Liver (tissue), 9 donors: ENCODE results near the gene PRPF31. TPM values are rescaled to one million over a fixed set of nuclear protein-coding genes. Genes with fewer than 3 reads are reported as not detected.

Source experiments
- DNase-seq: peaks from one replicate; pipeline ENCODE4 v3.0.0-alpha.2; 2017; ENCODE audit warnings: low spot score
- H3K27ac ChIP-seq, 2 donors: one replicate each; pipeline ENCODE4 v1.7.0; 2013; ENCODE audit warnings: inconsistent platforms in 2 of 2, low read length in 2 of 2, control low read depth in 1 of 2, low read depth in 1 of 2, mild to moderate bottlenecking in 1 of 2
- H3K27me3 ChIP-seq, 4 donors: one replicate each; pipeline versions ENCODE4 v1.6.1 to v1.7.0; 2013; ENCODE audit warnings: low read length in 3 of 4, inconsistent platforms in 1 of 4, mild to moderate bottlenecking in 1 of 4, moderate library complexity in 1 of 4; ENCODE audit not compliant: control insufficient read depth in 4 of 4, insufficient read depth in 4 of 4
- H3K36me3 ChIP-seq, 4 donors: one replicate each; pipeline versions ENCODE4 v1.6.1 to v1.7.0; 2013; ENCODE audit warnings: low read length in 3 of 4, mild to moderate bottlenecking in 3 of 4, low read depth in 1 of 4, moderate library complexity in 1 of 4; ENCODE audit not compliant: control insufficient read depth in 4 of 4, insufficient read depth in 3 of 4
- H3K4me1 ChIP-seq, 4 donors: one replicate each; pipeline versions ENCODE4 v1.6.1 to v1.7.0; 2013; ENCODE audit warnings: low read length in 3 of 4, mild to moderate bottlenecking in 3 of 4, moderate library complexity in 1 of 4; ENCODE audit not compliant: control insufficient read depth in 4 of 4, insufficient read depth in 4 of 4
- H3K4me3 ChIP-seq, 3 donors: one replicate each; pipeline versions ENCODE4 v1.6.1 to v1.7.0; 2013; ENCODE audit warnings: low read length in 3 of 3, control low read depth in 1 of 3, low read depth in 1 of 3, mild to moderate bottlenecking in 1 of 3
- H3K9ac ChIP-seq, 2 donors: one replicate each; pipeline ENCODE4 v1.7.0; 2013; ENCODE audit warnings: low read length in 2 of 2, mild to moderate bottlenecking in 2 of 2, moderate library complexity in 2 of 2, control low read depth in 1 of 2, low read depth in 1 of 2
- H3K9me3 ChIP-seq, 4 donors: one replicate each; pipeline versions ENCODE4 v1.6.1 to v1.7.0; 2013; ENCODE audit warnings: low read length in 3 of 4; ENCODE audit not compliant: control insufficient read depth in 4 of 4
- EGR1 ChIP-seq, 2 donors: IDR thresholded peaks; 2 replicates each; pipeline ENCODE4 v1.6.1; 2016 to 2018; ENCODE audit warnings: antibody characterized with exemption in 2 of 2, low read depth in 2 of 2
- FOXA2 ChIP-seq: IDR thresholded peaks from 2 replicates; pipeline ENCODE4 v1.6.1; 2016; ENCODE audit warnings: antibody characterized with exemption
- GABPA ChIP-seq, 2 donors: IDR thresholded peaks in 1 of 2; conservative IDR thresholded peaks in 1 of 2; 2 replicates each; pipeline ENCODE4 v1.6.1; 2016; ENCODE audit warnings: antibody characterized with exemption in 2 of 2, mild to moderate bottlenecking in 1 of 2, moderate library complexity in 1 of 2
- HNF4A ChIP-seq, 2 donors: conservative IDR thresholded peaks; 2 replicates each; pipeline ENCODE4 v1.6.1; 2016; ENCODE audit warnings: antibody characterized with exemption in 2 of 2, mild to moderate bottlenecking in 2 of 2
- JUND ChIP-seq, 2 donors: IDR thresholded peaks; 2 replicates each; pipeline ENCODE4 v1.6.1; 2016; ENCODE audit warnings: antibody characterized with exemption in 2 of 2
- MAX ChIP-seq: IDR thresholded peaks from 2 replicates; pipeline ENCODE4 v1.6.1; 2016; ENCODE audit warnings: antibody characterized with exemption
- NR2F2 ChIP-seq: IDR thresholded peaks from 2 replicates; pipeline ENCODE4 v1.6.1; 2016; ENCODE audit warnings: antibody characterized with exemption
- RAD21 ChIP-seq, 2 donors: IDR thresholded peaks; 2 replicates each; pipeline ENCODE4 v1.6.1; 2016; ENCODE audit warnings: antibody characterized with exemption in 2 of 2, mild to moderate bottlenecking in 2 of 2
- RXRA ChIP-seq, 2 donors: IDR thresholded peaks; 2 replicates each; pipeline ENCODE4 v1.6.1; 2017 to 2018; ENCODE audit warnings: antibody characterized with exemption in 2 of 2, mild to moderate bottlenecking in 1 of 2
- SP1 ChIP-seq: IDR thresholded peaks from 2 replicates; pipeline ENCODE4 v1.6.1; 2018; ENCODE audit warnings: antibody characterized with exemption, mild to moderate bottlenecking
- TAF1 ChIP-seq: conservative IDR thresholded peaks from 2 replicates; pipeline ENCODE4 v1.6.1; 2016; ENCODE audit warnings: antibody characterized with exemption, mild to moderate bottlenecking
- YY1 ChIP-seq: IDR thresholded peaks from 2 replicates; pipeline ENCODE4 v1.6.1; 2016; ENCODE audit warnings: antibody characterized with exemption, mild to moderate bottlenecking
- ZBTB33 ChIP-seq: IDR thresholded peaks from 2 replicates; pipeline ENCODE4 v1.6.1; 2016; ENCODE audit warnings: antibody characterized with exemption
- WGBS: extraction: QIAGEN DNeasy Blood & Tissue Kit; methylation state at CpG from one replicate; pipeline ENCODE4 v1.1.7; 2013; 5-methylcytosine and 5-hydroxymethylcytosine counted together
- polyA plus RNA-seq, 2 donors: library from polyadenylated mRNA; stranded (reverse) in 1 of 2; unstranded in 1 of 2; fragments of 200-250 nt in 1 of 2; fragments of >200 nt in 1 of 2; fragmentation: Nextera tagmentation in 1 of 2; extraction: Ambion mirVana in 1 of 2; gene quantifications; one replicate each; pipeline versions ENCODE4 v1.2.1 to v1.2.3, GENCODE V29; 2013 to 2015
- total RNA-seq, 2 donors: library from RNA; depleted of rRNA; stranded (reverse); fragments of >200 nt; gene quantifications; one replicate each; pipeline ENCODE4 v1.2.3, GENCODE V29; 2014
- TF ChIP-seq, protein P1 (sequence below): IDR thresholded peaks from 2 replicates; pipeline ENCODE4 v1.6.1; 2016; ENCODE audit warnings: antibody characterized with exemption
- TF ChIP-seq, protein P2 (sequence below): IDR thresholded peaks from 2 replicates; pipeline ENCODE4 v1.6.1; 2016; ENCODE audit warnings: antibody characterized with exemption, mild to moderate bottlenecking
- TF ChIP-seq, protein P3 (sequence below): fragments of 150-350 bp; IDR thresholded peaks from 2 replicates; pipeline ENCODE4 v1.5.1; 2017; ENCODE audit warnings: improper control_type of control experiment, low read depth, low read length; ENCODE audit not compliant: missing input control
- donor health status: healthy.
- donor health status: healthy.
- donor health status: healthy.
- donor health status: healthy.
- donor health status: healthy.

Gene PRPF31
- total and polyA plus RNA-seq, 4 donors: 23.8 to 33.0 (median 28.7) TPM

- H3K4me1 ChIP-seq: peaks cover 2 to 24% (median 21%) of the 10 kb centered on the region in 4 donors
- DNase-seq: no peak
- TF ChIP-seq EGR1 (IDR thresholded peaks at IDR 0.05; ENCODE audit: low read depth in 2 of 2) (no peak), MAX (no peak), NR2F2 (no peak), FOXA2 (no peak), HNF4A (conservative IDR thresholded peaks at IDR 0.05) (no peak), RXRA (IDR thresholded peaks at IDR 0.05) (no peak), GABPA (IDR thresholded peaks at IDR 0.05 in 1 of 2, conservative IDR thresholded peaks at IDR 0.05 in 1 of 2) (no peak), ZBTB33 (no peak), JUND (IDR thresholded peaks at IDR 0.05) (no peak)
- TF ChIP-seq, protein P1, sequence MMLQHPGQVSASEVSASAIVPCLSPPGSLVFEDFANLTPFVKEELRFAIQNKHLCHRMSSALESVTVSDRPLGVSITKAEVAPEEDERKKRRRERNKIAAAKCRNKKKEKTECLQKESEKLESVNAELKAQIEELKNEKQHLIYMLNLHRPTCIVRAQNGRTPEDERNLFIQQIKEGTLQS: no peak
- 91% methylated on average over 7 of the region's 7 CpGs for WGBS
- H3K27me3 ChIP-seq: no peaks in the 10 kb centered on the region
- peaks cover 11 to 53% (median 41%) of the 10 kb centered on the region in 4 donors for H3K36me3 ChIP-seq
- no peak overlapping the region for H3K9ac ChIP-seq
- H3K4me3 ChIP-seq: no peak overlapping the region
- H3K9me3 ChIP-seq: no peaks in the 10 kb centered on the region
- H3K27ac ChIP-seq: no peak overlapping the region
Measured at GRCh38 chr19:54142166-54142780, 26.7 kb downstream of the PRPF31 start.

DNA sequence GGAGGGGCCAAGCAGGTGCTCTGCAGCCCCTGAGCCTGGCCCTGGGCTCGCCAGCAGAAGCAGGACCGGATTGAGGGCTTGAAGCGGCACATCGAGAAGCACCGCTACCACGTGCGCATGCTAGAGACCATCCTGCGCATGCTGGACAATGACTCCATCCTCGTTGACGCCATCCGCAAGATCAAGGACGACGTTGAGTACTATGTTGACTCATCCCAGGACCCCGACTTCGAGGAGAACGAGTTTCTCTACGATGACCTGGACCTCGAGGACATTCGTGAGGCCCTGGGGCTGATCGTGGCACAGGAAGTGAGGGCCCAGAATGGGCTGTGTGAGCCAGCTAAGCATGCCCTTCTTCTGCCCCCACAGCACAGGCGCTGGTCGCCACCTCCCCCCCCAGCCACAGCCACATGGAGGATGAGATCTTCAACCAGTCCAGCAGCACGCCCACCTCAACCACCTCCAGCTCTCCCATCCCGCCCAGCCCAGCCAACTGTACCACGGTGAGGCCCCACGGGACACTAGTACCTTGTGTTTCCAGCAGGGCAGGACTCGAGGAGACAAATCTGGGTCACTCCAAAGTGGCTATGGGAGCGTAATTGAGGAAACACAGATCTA is 30.1 kb downstream of the PRPF31 start:
- no peak for DNase-seq
- no peaks in the 10 kb centered on the region for H3K9me3 ChIP-seq
- peaks cover 14 to 84% (median 58%) of the 10 kb centered on the region in 4 donors for H3K36me3 ChIP-seq
- no peak overlapping the region for H3K4me3 ChIP-seq
- H3K9ac ChIP-seq: no peak overlapping the region
- WGBS: 94% methylated on average over 28 of the region's 28 CpGs
- H3K27me3 ChIP-seq: no peaks in the 10 kb centered on the region
- H3K4me1 ChIP-seq: peaks cover 0 to 4% (median 3%) of the 10 kb centered on the region in 4 donors
- TF ChIP-seq YY1 (no peak), RAD21 (IDR thresholded peaks at IDR 0.05) (no peak), RXRA (IDR thresholded peaks at IDR 0.05) (no peak)
- H3K27ac ChIP-seq: no peak overlapping the region

GRCh38 chr19:54147676-54148075 is 32.1 kb downstream of the PRPF31 start:
- no peaks in the 10 kb centered on the region for H3K27me3 ChIP-seq
- H3K27ac ChIP-seq: no peak overlapping the region
- no peak for TF ChIP-seq TAF1
- TF ChIP-seq, protein P2, sequence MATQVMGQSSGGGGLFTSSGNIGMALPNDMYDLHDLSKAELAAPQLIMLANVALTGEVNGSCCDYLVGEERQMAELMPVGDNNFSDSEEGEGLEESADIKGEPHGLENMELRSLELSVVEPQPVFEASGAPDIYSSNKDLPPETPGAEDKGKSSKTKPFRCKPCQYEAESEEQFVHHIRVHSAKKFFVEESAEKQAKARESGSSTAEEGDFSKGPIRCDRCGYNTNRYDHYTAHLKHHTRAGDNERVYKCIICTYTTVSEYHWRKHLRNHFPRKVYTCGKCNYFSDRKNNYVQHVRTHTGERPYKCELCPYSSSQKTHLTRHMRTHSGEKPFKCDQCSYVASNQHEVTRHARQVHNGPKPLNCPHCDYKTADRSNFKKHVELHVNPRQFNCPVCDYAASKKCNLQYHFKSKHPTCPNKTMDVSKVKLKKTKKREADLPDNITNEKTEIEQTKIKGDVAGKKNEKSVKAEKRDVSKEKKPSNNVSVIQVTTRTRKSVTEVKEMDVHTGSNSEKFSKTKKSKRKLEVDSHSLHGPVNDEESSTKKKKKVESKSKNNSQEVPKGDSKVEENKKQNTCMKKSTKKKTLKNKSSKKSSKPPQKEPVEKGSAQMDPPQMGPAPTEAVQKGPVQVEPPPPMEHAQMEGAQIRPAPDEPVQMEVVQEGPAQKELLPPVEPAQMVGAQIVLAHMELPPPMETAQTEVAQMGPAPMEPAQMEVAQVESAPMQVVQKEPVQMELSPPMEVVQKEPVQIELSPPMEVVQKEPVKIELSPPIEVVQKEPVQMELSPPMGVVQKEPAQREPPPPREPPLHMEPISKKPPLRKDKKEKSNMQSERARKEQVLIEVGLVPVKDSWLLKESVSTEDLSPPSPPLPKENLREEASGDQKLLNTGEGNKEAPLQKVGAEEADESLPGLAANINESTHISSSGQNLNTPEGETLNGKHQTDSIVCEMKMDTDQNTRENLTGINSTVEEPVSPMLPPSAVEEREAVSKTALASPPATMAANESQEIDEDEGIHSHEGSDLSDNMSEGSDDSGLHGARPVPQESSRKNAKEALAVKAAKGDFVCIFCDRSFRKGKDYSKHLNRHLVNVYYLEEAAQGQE: no peak
- TF ChIP-seq EGR1 (IDR thresholded peaks at IDR 0.05; ENCODE audit: low read depth in 2 of 2): no peak
- TF ChIP-seq SP1: no peak
- no peak for TF ChIP-seq RXRA (IDR thresholded peaks at IDR 0.05)
- no peak for TF ChIP-seq GABPA (IDR thresholded peaks at IDR 0.05 in 1 of 2, conservative IDR thresholded peaks at IDR 0.05 in 1 of 2)
- TF ChIP-seq, protein P3, sequence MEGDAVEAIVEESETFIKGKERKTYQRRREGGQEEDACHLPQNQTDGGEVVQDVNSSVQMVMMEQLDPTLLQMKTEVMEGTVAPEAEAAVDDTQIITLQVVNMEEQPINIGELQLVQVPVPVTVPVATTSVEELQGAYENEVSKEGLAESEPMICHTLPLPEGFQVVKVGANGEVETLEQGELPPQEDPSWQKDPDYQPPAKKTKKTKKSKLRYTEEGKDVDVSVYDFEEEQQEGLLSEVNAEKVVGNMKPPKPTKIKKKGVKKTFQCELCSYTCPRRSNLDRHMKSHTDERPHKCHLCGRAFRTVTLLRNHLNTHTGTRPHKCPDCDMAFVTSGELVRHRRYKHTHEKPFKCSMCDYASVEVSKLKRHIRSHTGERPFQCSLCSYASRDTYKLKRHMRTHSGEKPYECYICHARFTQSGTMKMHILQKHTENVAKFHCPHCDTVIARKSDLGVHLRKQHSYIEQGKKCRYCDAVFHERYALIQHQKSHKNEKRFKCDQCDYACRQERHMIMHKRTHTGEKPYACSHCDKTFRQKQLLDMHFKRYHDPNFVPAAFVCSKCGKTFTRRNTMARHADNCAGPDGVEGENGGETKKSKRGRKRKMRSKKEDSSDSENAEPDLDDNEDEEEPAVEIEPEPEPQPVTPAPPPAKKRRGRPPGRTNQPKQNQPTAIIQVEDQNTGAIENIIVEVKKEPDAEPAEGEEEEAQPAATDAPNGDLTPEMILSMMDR: no peak
- no peak for TF ChIP-seq RAD21 (IDR thresholded peaks at IDR 0.05)
- TF ChIP-seq JUND (IDR thresholded peaks at IDR 0.05): no peak
- TF ChIP-seq FOXA2: no peak
- no peak for TF ChIP-seq MAX
- TF ChIP-seq YY1: no peak
- no peak overlapping the region for H3K9ac ChIP-seq
- WGBS: 64% methylated on average over 3 of the region's 3 CpGs
- H3K36me3 ChIP-seq: peaks cover 20 to 94% (median 64%) of the 10 kb centered on the region in 4 donors
- no peaks in the 10 kb centered on the region for H3K4me1 ChIP-seq
- no peak for DNase-seq
- H3K9me3 ChIP-seq: no peaks in the 10 kb centered on the region
- no peak overlapping the region for H3K4me3 ChIP-seq
